ENCODE measurements around the gene SLAMF7. TPM values are rescaled to one million over a fixed set of nuclear protein-coding genes. Genes with fewer than 3 reads are reported as not detected.

The SLAMF7 gene
- total and polyA plus RNA-seq, 2 of the 8 experiments (the other 6 are each of a cell fraction or from before 2014, with no cell fraction given): not detected

DNA sequence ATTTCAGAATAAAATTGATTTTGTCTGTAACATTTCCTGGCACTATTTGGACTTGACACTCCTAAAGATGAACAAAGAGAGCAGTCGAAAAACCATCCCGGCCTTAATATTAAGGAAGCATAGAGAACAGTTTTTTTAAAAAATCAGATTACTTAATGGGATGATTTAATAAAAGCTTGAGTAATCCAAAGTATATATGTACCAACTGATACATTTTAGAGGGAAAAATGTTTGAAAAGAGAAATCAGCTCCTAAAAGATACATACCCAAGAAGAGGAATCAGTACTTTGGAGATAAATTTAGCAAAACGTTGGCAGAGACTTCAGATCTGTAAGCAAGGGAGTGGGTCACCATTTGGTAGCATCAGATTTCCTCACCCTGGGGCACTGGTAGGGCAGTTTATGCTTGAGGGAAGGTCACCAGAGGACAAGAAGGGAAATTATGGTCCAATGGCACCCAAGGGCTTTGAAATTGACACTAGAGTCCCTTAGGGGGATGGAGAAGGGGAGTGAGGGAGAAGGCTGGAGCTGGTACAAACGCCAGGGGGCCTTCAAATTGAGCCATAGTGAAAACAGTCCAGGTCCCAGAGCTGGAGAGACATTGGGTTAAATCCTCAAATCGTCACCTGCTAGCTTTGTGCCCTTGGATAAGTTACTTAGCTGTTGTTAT lies 5.9 kb downstream of the SLAMF7 start:
- Histone ChIP-seq H2BK15ac (ENCODE audit: low read length) (no peak overlapping the region), H3K79me2 (ENCODE audit: control insufficient read depth in 1 of 2, insufficient read depth in 2 of 2, low read length in 2 of 2) (no peaks in the 10 kb centered on the region), H2AK5ac (ENCODE audit: low read depth, low read length) (no peak overlapping the region), H2BK12ac (ENCODE audit: low read depth, low read length) (no peak overlapping the region), H4K20me1 (replicated peaks in 1 of 2; ENCODE audit: control insufficient read depth in 1 of 2, insufficient read depth in 2 of 2, low read length in 2 of 2) (no peaks in the 10 kb centered on the region), H4K5ac (ENCODE audit: insufficient read length, low read depth, low read length) (no peak overlapping the region), H3K36me3 (ENCODE audit: control insufficient read depth in 2 of 4, insufficient read depth in 4 of 4, low read length in 3 of 4) (no peaks in the 10 kb centered on the region), H3K4me3 (ENCODE audit: extremely low read depth in 1 of 4, insufficient read depth in 2 of 4, low read depth in 3 of 4, low read length in 4 of 4) (no peak overlapping the region), H3K14ac (ENCODE audit: insufficient read length) (no peak overlapping the region), H2BK20ac (ENCODE audit: low read length) (no peak overlapping the region), H3K18ac (ENCODE audit: extremely low read depth, low read length) (no peak overlapping the region), H4K91ac (replicated peaks; ENCODE audit: insufficient read length, low read length) (no peak overlapping the region), H2BK120ac (replicated peaks; ENCODE audit: low read depth, low read length) (no peak overlapping the region), H3K23me2 (ENCODE audit: low read depth, low read length) (no peaks in the 10 kb centered on the region), H3K27ac (ENCODE audit: low read depth, low read length) (no peak overlapping the region), H3K9ac (replicated peaks in 1 of 4; ENCODE audit: extremely low read depth in 1 of 4, low read depth in 3 of 4, low read length in 3 of 4) (no peak overlapping the region), H3K27me3 (replicated peaks in 1 of 4; ENCODE audit: control insufficient read depth in 3 of 4, extremely low read depth in 1 of 4, insufficient read depth in 3 of 4, low read length in 3 of 4) (no peaks in the 10 kb centered on the region), H2BK5ac (ENCODE audit: low read depth, low read length) (no peak overlapping the region), H3K56ac (replicated peaks; ENCODE audit: insufficient read length, low read depth, low read length) (no peak overlapping the region), H3K4me2 (ENCODE audit: insufficient read depth in 1 of 2, low read depth in 2 of 2, low read length in 2 of 2) (no peak overlapping the region), H3K79me1 (ENCODE audit: low read depth, low read length) (no peaks in the 10 kb centered on the region), H3K4ac (replicated peaks; ENCODE audit: insufficient read length, low read depth, low read length) (no peak overlapping the region), H2AFZ (ENCODE audit: low read length) (no peak overlapping the region), H3K9me3 (ENCODE audit: insufficient read depth in 2 of 2, low read depth in 1 of 2, low read length in 1 of 2) (no peaks in the 10 kb centered on the region), H4K8ac (ENCODE audit: extremely low read depth, insufficient read depth, low read length) (no peak overlapping the region), H3K4me1 (replicated peaks in 1 of 4; ENCODE audit: control insufficient read depth in 3 of 4, insufficient read depth in 4 of 4, low read length in 3 of 4) (peaks cover 0 to 5% (median 0%) of the 10 kb centered on the region in 4 experiments; a peak in 2 of 7 replicates), H3K23ac (ENCODE audit: insufficient read length) (no peak overlapping the region)
- WGBS, 2 experiments (ENCODE audit: extremely low coverage in 1 of 2, insufficient coverage in 1 of 2, insufficient read length in 1 of 2, insufficient replicate concordance in 2 of 2, low coverage in 1 of 2, low lambda C conversion rate in 2 of 2, missing lambda C conversion rate in 1 of 2): 84% methylated on average over 5 of the region's 5 CpGs; no CpG with 5 or more reads in 1 of the 2 experiments
- ChIA-PET POLR2A (ENCODE audit: partially characterized antibody) (no interaction called here), CTCF (ENCODE audit: partially characterized antibody) (interaction anchor here (1.0 to 6.5 kb wide), 6 partner anchors 21 to 329 kb away, joined by 3 to 63 read pairs (median 7); no protein-coding TSS in a partner anchor)
- no peak for DNase-seq (ENCODE audit: low read depth in 1 of 2, low spot score in 2 of 2)
- FAIRE-seq: no peak
- TF ChIP-seq YY1 (IDR thresholded peaks at IDR 0.05; ENCODE audit: low read depth, low read length) (no peak), RBBP5 (IDR thresholded peaks at IDR 0.05; ENCODE audit: borderline replicate concordance, low read depth, low read length) (no peak), RNF2 (IDR thresholded peaks at IDR 0.05; ENCODE audit: borderline replicate concordance, low read depth, low read length, missing control alignments, poor library complexity, severe bottlenecking) (no peak), NANOG (IDR thresholded peaks at IDR 0.05; ENCODE audit: insufficient read depth, low read depth, low read length, poor library complexity, severe bottlenecking) (no peak), SIRT6 (IDR thresholded peaks at IDR 0.05; ENCODE audit: low read length) (no peak), BRCA1 (IDR thresholded peaks at IDR 0.05; ENCODE audit: low read depth, low read length) (no peak), RXRA (IDR thresholded peaks at IDR 0.05; ENCODE audit: insufficient read depth, low read depth, low read length) (no peak), CHD1 (IDR thresholded peaks at IDR 0.05; ENCODE audit: low read depth, low read length) (no peak), HDAC6 (IDR thresholded peaks at IDR 0.05; ENCODE audit: low read depth, low read length) (no peak), JUN (IDR thresholded peaks at IDR 0.05; ENCODE audit: low read depth, low read length) (no peak), CBX8 (IDR thresholded peaks at IDR 0.05; ENCODE audit: borderline replicate concordance, low read depth, low read length) (no peak)
- TF ChIP-seq, protein P1, sequence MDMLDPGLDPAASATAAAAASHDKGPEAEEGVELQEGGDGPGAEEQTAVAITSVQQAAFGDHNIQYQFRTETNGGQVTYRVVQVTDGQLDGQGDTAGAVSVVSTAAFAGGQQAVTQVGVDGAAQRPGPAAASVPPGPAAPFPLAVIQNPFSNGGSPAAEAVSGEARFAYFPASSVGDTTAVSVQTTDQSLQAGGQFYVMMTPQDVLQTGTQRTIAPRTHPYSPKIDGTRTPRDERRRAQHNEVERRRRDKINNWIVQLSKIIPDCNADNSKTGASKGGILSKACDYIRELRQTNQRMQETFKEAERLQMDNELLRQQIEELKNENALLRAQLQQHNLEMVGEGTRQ (IDR thresholded peaks at IDR 0.05; ENCODE audit: low read length): no peak

Data from H1 (cell line).